Measurements from ENCODE around the gene CBX4.

Gene CBX4

DNA sequence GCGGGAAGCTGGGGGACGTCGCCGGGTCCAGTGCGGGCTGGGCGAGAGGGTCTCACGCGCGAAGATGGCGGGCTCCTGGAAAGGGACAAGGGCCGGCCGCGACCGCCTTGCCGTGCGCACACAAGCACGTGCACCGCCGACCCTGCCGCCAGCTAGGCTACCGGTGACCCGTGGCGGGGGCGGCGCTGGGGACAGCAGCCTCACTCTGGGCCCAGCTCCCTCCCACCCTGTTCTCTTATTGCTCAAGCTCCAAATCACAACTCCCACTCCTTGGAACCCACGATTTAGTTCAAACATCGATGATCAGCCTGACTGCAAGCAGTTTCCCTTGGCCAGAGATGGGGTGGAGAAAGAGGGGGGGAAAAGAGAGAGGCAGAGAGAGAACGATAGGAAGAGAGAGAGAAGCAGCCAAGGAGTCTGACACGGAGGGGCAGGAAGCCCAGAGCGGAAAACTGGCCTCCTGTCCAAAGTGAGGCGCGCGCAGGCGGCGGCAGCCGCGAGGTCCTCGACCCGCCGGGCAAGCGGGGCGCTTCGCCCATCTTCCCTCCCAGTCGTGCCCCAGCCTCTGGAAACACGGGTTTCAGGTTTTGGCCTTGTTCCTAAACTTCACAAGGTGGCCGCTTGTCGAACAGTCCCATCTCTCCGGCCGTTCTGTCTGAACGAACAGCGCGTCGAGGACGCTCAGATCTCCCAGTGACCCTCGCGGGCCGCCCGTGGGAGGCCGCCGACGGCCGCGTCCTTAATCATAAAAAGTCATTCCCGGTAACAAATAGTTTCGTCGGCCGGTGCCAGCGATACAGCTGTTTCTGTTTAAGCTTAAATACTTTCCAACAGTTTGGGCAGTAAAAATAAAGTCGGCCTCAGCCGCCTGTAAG is 40.7 kb downstream of the CBX4 start:
- FAIRE-seq, result no peak

- no peak for FAIRE-seq
Observed at GRCh38 chr17:79797492-79798298, 41.5 kb downstream of the CBX4 start.

GRCh38 chr17:79796763-79797491 is 42.3 kb downstream of the CBX4 start, which contains the start of gene CBX8:
Gene CBX8, minus strand, starts transcription at chr17:79797077. Its CDS starts 79 bp downstream, at chr17:79796998.
- peak; percentile 93 for FAIRE-seq

- no peak for FAIRE-seq
Observed at GRCh38 chr17:79796444-79796762, 42.8 kb downstream of the CBX4 start.

DNA sequence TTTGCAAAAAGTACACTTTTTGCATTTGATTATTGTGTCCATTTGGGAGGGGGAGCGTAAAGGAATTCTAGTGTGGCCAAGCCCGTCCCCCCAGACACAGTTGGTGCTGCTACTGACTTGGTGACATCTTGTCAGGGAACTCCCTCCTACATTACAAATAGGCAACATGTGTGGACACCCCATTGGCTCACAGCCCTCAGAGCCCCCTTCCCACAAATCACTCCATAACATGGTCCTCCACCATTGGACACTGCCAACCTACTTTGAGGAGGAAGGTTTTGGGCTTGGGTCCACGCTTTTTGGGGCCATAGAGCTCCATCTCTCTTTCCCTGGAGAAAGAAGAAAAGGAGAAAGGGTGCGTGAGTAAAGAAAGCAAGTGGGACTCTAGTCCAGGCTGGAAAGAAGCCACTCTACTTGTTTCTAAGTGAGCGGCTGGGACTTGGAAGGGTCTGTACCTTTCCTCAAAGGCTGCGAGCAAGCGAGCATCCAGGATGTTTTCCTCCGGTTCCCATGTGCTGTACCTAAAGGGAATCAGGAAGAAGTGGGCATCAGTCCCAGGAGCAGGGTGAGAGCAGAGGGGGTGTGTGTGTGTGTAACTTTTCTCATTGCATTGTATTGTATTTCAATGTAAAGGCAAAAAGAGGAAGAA is 43.3 kb downstream of the CBX4 start:
- no peak for FAIRE-seq

- FAIRE-seq, result no peak
Observed at GRCh38 chr17:79794659-79795511, 44.4 kb downstream of the CBX4 start.

- peak; percentile 96 for FAIRE-seq
Observed at GRCh38 chr17:79793924-79794304, 45.3 kb downstream of the CBX4 start.

- FAIRE-seq, result no peak
Observed at GRCh38 chr17:79792984-79793923, 46.0 kb downstream of the CBX4 start.

GRCh38 chr17:79792341-79792871 is 46.8 kb downstream of the CBX4 start:
- FAIRE-seq, result no peak

- FAIRE-seq, result no peak
Observed at GRCh38 chr17:79791735-79792161, 47.5 kb downstream of the CBX4 start.

DNA sequence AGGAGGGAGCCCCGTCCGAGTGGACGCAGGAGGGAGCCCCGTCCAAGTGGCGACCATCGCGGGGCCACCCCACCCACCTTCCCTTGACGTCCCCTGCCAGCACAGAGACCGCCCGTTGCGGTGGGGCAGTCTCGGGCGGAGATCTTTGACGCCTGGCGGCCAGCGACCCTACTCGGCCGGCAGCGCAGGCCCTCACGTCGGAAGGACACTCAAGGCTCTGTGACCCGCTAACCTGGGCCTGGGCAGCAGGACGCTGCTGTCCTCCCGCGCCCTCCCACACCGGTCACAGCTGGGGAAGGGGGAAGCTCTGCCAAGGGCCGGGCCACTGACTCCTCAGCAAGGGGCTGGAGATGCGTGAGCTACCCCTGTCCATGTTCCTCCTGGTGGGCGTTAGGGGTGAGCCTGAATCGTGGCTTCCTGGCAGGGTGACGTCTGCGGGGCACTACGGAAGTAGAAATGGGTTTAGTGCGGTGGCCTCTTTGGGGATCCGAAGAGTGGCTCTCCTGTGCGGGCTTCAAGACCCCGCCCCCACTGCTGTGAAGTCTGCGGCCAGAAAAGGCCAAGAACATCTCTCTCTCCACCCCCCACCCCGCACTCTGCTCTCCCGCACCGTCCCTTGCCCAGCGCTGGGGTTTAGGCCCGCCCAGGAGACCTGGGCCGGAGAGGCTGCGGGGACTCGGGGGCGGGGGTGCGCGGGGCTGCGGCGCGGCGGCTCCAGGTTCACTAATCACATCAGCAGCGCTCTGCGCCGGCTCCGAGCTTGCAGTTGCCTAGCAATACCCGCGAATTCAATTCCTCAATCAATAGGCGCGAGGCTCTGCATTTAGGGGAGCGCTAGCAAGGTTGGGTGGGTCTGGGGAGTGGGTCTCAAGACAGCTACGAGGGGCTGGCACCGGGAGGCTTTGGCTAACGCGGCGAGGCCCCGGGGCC is 48.2 kb downstream of the CBX4 start:
- FAIRE-seq, result no peak

GRCh38 chr17:79789943-79790804 is 49.1 kb downstream of the CBX4 start:
- no peak for FAIRE-seq

DNA sequence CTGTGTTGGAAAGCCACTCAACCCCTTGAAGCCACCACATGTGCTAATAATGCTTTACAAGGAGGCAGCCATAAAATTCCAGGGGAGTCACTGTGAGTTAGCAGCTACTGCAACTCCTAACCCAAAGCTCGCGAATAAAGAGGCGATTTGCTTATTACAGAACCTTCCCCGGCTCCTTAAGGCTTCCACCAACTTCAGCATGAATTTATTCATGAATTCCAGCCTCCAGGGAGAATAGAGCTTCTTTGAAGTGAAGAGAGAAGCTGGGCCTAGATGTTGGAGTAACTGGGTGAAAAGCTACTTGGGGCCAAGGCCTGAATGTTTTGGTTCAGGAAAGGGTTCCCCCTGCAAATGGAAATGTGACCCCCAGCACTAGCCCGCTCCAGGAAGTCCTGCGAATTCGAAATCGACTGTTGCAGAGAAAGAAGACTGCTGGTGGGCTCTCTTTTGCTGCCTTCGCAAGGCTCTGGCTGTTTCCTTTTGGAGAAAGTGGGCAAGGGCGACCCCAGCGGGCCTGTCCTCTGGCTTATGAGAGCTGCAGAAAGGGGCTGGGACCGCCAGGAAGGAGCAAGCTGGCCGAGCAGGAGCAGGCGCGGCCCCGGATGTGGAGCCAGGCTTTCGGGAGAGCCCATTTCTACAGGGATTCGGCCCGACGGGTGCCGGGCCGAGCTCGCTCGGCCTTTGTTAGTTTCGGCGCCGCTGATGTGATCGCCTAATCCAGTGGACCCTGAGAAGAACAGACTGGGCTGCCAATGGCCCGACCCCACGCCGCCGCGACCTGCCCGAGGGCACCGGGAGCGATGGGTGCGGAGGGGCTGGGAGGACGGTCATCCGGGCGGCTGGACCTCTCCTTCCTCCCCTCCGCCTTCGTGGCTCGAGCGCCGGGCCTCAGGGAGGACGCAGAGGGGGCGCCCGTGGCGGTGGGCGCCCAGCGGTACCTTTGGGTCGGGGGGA is 50.0 kb downstream of the CBX4 start:
- FAIRE-seq, result no peak

- FAIRE-seq, result no peak
Observed at GRCh38 chr17:79788455-79788854, 50.8 kb downstream of the CBX4 start.

- no peak for FAIRE-seq
Observed at GRCh38 chr17:79786930-79787643, 52.2 kb downstream of the CBX4 start.
